NOMO-1 treated with dmso at 0.1 percent for 144 hours (cell line): ENCODE measurements around the gene RFK.

Experiments used
- DNase-seq: peaks from one replicate; lab custom pipeline; 2025; ENCODE audit not compliant: unreplicated experiment; lab: John Stamatoyannopoulos, UW

The RFK gene

DNA sequence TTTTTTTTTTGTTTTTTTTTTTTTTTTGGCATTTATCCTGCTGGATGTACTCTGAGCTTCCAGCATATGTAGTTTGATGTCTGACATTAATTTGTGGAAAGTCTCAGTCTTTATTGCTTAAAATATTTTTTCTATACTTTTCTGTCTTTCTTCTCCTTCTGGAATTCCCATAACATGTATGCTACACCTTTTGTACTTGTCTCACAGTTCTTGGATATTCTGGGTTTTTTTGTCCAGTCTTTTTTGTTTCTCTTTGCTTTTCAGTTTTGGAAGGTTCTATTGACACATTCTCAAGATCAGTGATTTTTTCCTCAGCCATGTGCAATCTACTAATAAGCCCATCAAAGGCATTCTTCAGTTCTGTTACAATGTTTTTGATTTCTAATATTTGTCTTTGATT, 19.4 kb upstream of the RFK start:
- DNase-seq, result no peak

DNA sequence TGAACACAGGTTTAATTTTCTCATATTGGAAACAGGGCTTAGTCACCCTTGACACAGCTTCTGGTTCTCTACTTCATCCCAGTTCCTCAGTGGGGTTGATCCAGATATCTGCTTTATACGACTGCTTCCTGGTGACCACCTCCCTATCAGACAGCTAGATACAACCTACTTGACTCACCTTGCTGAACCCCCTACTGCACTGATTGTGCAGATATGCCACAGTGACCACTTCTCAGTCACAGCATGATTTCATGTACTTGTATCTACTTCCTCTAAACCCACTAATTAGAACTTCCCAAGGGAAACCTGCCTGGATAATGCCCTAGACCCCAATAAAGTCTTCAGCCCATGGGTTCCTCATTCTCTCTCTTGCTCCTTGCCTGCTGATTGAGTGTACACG, 18.4 kb upstream of the RFK start:
- DNase-seq, result no peak

DNA sequence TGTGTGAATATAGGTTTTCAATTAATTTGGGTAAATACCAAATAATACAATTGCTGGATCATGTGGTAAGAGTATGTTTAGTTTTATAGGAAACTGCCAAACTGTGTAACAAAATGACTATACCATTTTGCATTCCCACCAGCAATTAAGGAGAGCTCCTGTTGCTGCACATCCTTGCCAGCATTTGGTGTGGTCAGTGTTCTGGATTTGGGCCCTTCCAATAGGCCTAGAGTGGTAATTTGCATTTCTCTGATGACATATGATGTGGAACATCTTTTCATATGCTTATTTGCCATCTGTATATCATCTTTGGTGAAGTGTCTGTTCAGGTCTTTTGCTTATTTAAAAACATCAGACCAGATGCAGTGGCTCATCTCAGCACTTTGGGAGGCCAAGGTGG, 11.6 kb upstream of the RFK start:
- DNase-seq, result no peak

DNA sequence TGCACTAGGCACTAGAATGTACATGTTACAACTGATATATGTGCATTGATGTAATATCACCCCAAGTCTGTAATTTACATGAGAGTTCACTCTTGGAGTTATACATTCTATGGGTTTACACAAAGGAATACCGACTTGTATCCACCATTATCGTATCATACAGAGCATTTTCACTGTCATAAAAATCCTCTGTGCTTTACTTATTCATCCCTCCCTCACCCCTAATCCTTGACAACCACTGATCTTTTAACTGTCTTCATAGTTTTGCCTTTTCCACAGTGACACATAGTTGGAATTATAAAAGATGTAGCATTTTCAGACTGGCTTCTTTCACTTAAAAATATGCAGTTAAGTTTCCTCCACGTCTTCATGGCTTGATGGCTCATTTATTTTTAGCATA, 11.1 kb upstream of the RFK start:
- DNase-seq, result no peak

DNA sequence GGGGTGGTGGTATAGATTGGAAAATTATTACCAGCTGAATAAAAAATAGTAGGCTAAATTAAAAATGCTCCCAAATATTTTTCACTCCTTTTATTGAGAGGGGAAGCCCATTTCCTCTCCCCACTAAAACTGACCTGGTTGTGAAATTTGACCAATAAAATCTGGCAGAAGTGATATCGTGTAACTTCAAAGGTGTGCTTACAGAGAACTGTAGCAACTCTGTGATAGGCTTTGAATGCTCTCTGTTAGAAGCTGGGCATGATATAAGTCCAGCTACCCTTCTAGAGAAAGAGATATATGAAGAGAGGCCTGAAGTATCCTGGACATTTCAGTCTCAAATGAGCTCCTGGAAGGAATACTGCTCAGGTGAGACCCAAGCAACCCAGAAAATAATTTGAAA, 10.2 kb upstream of the RFK start:
- DNase-seq, result no peak

DNA sequence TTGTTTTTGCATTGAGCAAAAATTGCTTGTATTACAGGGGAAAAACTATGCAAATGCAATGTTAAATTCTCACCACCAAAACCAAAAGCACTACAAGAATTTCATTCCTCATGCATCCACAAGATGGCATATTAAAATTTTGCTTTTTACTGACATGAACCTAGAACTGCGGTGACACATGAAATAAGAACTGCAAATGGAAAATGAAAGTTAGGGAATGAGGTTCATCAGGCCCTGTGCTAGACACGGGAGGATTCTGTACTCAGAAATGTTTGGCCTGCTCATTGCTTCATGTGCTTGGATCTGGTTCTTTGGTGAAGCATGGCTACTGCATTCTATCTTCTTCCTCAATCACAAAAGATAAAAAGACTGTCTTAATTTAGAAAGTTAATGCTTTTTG, 9.1 kb upstream of the RFK start:
- DNase-seq, result peak; percentile 33

DNA sequence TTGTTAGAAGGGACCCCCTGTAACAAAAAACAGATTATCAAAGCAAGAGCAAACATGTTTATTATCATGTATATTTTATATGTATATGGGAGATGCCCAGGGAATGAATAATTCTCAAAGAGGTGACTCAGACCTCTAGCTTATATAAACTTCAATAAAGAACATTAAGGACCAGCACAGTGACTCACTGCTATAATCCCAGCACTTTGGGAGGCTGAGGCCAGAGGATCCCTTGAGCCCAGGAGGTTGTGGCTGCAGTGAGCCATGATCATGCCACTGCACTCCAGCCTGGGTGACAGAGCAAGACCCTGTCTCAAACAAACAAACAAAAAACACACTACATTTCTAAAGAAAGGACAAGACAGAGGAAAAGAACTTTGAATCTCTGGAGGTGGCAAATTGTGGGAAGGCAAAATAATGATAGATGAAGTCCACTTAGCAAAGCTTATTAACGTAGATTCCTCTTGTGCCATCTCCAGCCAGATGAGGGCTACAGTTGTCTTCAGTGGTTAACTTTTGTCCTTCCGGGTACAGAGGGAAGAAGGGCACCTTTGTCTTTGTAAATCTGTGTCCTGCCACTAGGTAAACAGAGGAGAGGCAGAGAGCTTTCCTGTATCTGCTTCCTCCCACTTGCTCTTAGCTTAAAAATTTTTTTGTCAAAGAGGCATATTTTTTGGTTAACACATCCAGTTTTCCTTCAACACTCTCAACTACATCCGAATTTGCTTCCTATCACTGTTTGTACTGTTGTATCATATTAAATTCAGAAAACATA, 7.5 kb upstream of the RFK start:
- no peak for DNase-seq

DNA sequence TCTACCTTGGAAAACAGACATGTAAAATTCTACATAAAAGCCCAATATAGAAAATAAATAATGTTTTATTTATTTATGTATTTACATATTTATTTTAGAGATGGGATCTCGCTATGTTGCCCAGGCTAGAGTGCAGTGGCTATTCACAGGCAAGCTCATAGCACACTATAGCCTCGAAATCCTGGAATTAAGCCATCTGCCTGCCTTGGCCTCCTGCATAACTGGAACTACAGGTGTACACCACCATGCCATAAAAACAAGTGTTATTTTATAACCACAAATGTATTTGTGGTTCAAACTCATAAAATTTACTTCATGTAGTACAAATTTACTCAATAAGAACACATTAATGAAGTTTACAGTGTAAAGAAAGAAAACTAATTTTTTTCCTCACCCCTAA, 7.0 kb upstream of the RFK start:
- DNase-seq, result no peak

DNA sequence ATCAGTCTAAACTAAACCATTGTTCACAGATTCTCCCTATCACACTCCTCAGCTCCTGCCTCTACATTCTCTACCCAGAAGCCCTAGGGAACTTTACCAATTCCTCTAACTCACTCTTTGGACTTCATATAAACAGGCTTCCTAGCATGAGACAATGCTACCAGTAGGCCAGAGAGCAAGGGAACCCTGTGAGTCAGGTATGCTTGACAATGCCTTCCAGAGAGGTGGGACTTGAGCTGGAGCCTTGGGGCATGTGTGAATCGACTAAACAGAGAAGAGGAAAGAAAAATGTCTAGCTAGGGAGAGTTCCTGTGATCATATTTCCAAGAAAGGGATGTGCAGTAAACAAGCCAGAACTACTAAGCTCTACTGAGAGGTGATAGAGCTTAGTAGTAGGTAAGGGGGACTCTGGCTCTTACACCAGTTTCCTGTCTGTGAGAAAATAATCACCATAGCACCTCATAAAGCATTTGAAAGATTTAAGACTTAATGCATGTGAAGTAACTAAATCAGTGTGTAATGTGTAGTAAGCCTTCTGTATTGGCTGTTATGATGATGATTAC, 6.4 kb upstream of the RFK start:
- no peak for DNase-seq

DNA sequence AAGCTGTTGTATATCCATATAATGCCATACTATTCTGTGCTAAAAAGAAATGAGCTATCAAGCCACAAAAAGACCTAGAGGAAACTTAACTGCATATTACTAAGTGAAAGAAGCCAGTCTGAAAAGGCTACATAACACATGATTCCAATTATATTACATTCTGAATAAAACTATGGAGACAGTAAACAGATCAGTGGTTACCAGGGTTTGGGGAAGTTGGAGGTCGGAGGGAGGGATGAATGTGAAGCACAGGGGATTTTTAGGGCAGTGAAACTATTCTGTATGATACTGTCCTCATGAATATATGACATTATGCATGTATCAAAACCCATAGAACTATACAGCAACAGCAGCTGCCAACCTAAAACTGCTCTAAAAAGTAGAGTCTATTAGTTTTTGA, 5.6 kb upstream of the RFK start:
- DNase-seq, result no peak

DNA sequence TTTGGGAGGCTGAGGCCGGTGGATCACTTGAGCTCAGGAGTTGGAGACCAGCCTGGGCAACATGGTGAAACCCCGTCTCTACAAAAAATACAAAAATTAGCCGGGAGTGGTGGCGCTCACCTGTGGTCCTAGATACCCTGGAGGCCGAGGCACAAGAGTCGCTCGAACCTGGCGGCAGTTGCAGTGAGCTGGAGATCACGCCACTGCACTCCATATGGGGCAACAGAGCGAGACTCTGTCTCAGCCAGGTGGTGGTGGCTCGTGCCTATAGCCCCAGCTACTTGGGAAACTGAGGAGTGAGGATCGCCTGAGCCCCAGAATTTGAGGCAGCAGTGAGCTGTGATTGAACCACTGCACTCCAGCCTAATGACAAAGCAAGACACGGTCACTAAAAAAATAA, 2.4 kb upstream of the RFK start:
- DNase-seq, result no peak

DNA sequence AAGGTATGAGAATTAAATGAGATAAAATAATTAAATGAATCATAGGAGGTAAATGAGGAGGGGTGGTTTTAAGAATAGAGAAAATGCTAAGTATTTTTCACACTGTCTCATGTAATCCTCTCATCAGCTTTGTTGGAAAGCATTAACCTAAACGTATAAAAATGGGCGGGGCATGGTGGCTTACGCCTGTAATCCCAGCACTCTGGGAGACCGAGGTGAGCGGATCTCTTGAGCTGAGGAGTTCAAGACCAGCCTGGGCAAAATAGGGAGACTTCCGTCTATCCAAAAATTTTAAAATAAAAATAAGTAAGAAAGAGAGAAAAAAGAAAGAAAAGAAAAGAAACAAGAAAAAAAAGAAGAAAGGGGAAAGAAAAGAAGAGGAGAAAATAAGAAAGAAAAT, 1.9 kb upstream of the RFK start:
- no peak for DNase-seq

DNA sequence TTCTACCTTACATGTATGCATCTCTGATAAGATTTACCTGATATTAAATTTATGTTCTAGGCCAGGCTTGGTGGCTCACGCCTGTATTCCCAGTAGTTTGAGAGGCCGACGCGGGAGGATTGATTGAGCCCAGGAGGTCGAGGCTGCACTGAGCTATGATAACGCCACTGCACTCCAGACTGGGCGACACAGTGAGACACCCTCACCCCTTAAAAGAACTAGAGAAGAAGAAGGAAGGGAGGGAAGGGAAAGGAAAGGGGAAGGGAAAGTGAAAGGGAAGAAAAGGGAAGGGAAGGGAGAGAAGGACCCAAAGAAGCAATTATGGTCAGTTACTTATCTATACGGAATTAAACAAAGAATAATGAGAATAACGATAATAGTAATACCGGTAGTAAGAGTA, 1.2 kb upstream of the RFK start:
- no peak for DNase-seq

DNA sequence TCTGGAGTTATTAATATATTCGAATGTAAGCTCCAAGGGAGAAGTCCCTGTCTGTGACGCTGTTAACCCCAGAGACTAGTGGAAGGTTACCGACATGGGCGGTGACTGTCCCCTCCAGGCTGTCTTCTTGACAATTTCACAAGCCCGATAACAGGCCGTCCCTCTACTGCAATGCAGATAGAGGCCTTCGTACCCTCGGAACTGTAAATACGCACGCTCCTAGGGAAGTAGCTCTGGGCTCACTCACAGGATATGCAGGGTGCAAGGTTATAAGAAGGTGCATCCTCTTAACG, 680 bp upstream of the RFK start:
- peak; percentile 44 for DNase-seq

DNA sequence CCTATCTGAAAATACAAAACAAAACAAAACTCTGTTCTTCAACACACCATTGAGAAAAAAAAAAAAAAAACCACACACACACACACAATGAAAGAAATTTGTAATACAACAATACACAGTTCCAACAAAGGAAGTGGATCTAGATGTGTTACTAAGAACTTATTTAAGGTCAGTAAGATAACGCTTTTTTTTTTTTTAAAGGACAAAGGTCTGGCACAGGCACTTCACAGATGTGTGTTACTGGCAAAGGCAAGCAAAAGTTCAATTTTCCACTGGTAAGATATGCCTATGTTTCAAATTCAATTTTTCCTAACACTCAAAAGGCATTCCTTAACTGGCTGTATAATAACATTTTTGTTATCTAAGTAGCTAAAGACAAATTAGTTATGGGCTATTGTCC, 3.6 kb downstream of the RFK start:
- DNase-seq, result no peak

DNA sequence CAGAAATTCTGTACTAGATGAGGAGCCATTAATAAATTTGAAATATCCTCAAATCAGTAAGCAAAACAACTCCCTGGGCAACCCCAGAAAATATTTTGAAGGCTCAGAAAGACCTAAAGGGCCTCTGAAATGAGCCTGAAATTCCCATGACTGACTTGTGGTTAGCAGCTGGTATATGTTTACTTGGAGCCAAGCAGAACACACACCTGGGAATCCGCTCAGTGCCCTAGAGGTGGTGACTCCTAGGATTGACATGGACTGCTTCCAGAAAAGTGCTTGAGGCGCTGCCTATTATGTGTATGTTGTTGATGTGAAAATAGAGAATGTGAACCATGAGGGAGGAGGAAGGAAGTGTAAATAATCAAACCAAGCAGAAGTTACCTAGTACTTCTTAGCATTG, 14.7 kb downstream of the RFK start:
- DNase-seq, result no peak

DNA sequence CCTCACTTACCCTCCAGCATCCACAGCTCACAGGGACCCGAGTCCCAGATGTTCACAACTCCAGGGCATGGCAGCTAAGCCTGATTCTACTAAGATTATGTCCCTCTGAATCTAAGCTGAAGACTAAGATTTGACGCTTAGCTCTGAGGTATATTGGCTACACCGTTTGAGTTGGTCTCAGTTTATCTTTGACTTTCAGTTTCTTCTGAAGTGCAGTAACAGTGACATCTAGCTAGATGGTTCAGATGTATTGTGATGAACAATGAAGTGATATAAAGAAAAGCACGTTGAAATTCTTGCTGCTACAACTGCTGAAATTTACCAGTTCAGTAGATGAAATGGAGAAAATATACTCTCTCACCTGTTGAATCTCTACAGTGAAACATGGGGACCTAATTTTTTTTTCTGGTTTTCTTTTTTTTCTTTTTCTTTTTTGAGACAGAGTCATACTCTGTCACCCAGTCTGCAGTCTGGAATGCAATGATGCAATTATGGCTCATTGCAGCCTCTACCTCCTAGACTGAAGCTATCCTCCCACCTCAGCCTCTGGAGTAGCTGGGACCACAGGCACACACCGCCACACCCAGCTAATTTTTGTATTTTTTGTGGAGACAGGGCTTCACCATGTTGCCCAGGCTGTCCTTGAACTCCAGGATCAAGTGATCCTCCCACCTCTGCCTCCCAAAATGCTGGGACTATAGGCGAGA, 15.7 kb downstream of the RFK start:
- DNase-seq, result no peak

DNA sequence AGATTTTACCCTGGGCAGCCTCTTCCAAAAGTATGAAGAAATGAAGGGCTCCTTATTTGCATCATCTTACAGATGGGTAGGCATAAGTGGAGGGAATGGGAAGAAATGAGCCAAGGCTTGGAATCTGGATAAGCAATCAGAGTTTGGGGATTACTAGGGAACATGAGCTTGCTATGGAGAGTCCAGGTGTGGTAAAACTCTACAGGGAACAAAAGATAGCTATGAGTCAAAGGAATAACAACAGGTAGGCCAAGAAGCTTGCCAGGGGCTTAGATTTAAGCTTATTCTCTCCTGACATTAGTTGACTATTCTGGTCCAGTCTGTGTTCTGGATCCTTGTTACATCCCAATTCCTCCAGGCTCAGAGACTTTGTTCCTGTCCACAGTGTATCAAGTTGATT, 16.4 kb downstream of the RFK start:
- no peak for DNase-seq

DNA sequence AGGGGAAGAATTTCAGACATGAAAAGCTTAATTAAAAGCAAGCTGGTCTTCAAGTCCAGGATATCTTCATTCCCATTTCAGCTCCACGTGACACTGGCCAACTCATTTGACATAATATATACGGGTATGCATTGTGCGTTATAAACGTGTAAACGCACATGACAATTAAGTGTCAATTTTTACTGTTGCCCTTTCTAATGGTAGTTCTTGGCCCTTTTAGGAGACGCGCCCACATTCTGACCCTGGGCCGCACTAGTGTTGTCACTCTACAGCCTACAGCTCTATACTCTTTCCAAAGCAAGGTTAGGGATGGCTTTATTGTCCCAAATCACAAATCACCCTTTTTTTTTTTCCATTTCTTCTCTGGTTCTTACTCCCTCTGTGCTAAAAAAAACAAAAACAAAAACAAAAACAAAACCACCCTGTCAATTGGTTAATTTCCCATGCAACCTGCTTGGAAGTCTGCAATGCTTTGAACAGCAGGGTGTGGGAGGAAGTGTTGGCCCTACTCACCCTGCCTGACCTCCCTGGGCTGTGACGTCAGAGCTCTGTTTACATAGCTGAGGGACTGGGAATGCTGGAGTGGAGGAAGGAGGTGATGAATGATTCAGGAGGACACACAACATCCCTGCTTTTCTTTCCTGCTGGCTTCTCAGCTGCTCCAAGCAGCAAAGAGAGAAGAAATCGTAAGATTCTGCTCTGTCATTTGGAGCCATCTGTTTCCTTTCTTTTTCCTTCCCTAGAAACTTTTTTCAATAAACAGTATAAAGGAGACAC, 19.3 kb downstream of the RFK start:
- no peak for DNase-seq

DNA sequence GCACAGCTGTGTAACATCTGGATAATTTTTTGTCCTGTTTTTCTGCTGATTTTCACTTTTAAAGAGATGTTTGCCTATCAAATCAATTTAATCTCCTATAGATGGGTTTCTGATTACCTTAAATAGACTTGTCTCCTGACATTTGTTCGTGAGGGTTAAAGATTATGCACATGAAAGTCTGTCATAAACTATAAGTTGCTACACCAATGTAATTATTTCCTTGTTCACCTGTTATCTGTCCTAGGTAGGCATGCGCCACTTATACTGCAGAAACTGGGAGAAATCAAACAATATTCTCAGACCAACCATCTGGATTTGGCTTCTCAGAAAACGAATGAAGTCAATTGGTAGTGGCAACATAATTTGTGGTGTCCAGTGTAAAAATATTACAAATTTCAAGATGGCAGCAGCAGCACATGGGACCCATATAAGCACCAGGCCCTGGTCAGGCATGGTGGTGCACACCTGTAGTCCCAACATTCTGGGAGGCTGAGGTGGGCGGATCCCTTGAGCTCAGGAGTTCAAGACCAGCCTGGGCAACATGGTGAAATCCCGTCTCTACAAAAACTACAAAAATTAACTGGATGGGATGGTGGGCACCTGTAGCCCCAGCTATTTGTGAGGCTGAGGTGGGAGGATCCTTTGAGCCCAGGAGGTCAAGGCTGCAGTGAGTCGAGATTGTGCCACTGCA, 20.3 kb downstream of the RFK start:
- no peak for DNase-seq

DNA sequence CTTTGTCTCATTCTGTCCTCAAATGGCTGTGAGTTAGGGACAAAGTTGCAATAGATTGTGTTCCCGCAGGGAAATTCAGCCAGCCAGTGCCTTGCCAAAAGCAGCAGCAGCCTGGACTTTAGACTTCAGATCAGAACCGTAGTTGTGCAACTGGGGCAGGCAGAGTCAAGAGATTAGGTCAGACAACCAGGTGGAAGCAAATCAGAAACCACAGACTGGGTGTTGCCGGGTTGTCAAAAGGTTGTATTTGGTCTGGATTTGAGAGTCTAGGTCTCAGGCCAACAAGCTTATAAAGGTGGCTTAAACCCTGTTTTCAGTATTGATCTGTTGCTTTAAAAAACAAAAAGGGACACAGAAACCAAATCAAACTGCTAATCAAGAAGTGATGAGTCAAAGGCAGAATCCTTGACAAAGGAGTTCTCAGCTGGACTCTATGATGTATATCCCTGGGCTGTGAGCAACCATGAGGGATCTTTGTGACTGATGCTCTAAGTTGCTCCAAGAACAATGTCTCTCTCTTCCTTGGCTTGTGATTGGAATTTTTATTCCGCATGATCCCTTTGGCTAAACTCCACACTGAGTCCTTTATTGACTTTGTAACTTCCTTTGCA, 20.9 kb downstream of the RFK start:
- no peak for DNase-seq
